ENCODE measurements around the gene WDHD1. TPM values are rescaled to one million over a fixed set of nuclear protein-coding genes. Genes with fewer than 3 reads are reported as not detected.
A peak's percentile ranks its signal among the peaks of the same experiment; 100 is the strongest.
"Not testable (repeated sequence)": the region's sequence is repeated elsewhere in the genome, so short reads cannot be mapped to it uniquely, and the experiment has no call there.

WDHD1 gene
- total RNA-seq = 1.9 TPM
- long read RNA-seq, partial matches to known transcripts = 1 of 1 reads
- long read RNA-seq, other reads (novel, unspliced or antisense) = 0 of 1 reads

DNA sequence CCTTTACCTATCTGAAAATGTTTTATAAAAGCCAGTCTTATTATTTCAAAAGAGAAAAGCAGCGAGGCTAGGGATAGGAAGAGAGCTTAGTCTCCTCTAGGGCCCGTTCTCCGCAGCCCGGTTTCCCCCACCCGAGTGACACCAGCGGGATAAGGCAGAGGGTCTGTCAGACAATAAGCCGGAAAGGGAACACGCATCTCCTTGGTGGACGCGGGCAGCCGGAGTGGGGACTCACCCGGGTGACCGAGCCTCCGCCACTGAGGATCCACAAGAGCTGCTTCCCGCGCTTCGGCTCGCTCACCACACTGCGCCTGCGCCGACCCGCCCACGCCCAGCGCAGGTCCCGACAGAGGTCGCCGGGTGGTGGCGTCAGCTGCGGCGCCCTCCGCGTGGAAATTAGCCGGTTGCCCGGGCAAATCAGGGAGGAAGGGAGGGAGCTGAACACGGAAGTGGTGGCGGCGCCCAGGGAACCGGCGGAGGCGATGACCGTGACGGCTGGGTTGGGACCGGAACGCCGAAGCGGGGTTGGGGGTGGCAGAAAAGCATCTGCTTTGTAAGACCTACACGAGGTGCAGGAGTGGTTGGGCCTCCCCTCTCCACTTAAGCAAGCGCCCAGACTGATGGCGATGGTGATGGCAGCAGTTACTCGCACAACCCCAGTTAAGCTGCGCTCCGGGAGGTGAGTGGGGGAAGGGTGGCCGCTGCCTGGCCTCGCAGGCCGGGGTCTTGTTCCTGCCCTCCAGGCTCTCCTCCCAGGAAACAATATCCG lies at the start of gene WDHD1, which contains the start of gene SOCS4:
WDHD1 (minus strand) TSS at position 307 of the 769 bp plus-strand sequence. CDS start 312 bp downstream, outside the sequence.
SOCS4 (plus strand) TSS at position 444 of the 769 bp plus-strand sequence. CDS start 15,806 bp downstream, outside the sequence.
- intact Hi-C loops (cut with DNase I) = loop anchor here (1.0 kb wide), 1 partner anchor 24 kb away; the partner anchor contains the start of gene MAPK1IP1L
- peak; percentile 97 for DNase-seq (ENCODE audit: missing footprints)
- ATAC-seq = peak; percentile 99

GRCh38 chr14:55075628-55076175 lies 48.8 kb upstream of the WDHD1 start:
- intact Hi-C loops (cut with DNase I) = no loop called here
- ATAC-seq (no peak), DNase-seq (ENCODE audit: missing footprints) (no peak)

GRCh38 chr14:55074662-55075061 lies 47.8 kb upstream of the WDHD1 start:
- ATAC-seq = no peak
- intact Hi-C loops (cut with DNase I) = no loop called here

GRCh38 chr14:55073856-55074255 lies 47.0 kb upstream of the WDHD1 start:
- intact Hi-C loops (cut with DNase I) = no loop called here
- DNase-seq (ENCODE audit: missing footprints) (no peak), ATAC-seq (no peak)

More at GRCh38 chr14:55074662-55075061, 47.8 kb upstream of the WDHD1 start:
- DNase-seq (ENCODE audit: missing footprints) = no peak

GRCh38 chr14:55071870-55072640 lies 45.2 kb upstream of the WDHD1 start:
- ATAC-seq (peak; percentile 95), DNase-seq (ENCODE audit: missing footprints) (no peak)
- intact Hi-C loops (cut with DNase I) = no loop called here

- no peak for ATAC-seq
- intact Hi-C loops (cut with DNase I) = no loop called here
- DNase-seq (ENCODE audit: missing footprints) = no peak
Measured at GRCh38 chr14:55070981-55071411, 44.1 kb upstream of the WDHD1 start.

DNA sequence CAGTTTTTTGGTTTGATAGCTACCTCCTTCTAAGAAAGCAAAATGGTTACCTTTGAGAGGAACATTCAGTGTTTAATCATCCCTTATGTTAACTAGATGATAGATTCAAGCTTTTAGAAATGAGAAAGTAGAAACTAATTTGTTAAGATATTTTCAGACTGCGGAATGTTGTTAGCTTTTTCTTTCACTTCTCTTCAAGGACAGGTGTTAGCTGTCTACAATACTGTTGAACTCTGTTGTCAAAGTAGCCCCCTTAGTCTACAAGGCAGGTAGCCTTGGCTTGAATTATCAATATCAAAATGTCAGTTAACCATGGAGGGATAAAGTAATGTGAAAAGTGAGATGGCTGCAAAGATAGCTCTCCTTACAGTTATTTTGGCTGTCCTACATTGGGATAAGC lies 39.3 kb upstream of the WDHD1 start:
- intact Hi-C loops (cut with DNase I) = no loop called here
- DNase-seq (ENCODE audit: missing footprints) = no peak

DNA sequence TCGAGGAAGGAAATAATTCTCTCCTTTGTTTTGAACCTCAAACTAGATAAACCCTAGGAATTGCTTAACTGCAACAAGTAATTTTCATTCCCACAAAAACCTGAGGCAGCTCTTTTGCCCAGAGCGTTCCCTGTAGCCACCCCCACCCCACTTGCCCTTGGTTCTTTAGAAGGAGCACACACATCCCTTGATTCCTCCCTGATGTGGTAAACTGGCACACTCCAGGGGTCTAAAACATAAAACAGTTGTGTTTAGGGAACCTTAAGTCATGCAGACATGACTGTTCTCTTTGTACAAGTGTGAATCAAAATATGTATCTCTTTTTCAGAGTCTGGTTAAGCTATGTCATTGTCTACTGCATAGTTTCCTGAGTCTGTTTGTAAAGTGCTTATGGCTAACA lies 38.5 kb upstream of the WDHD1 start:
- ATAC-seq = no peak
- intact Hi-C loops (cut with DNase I) = no loop called here

More for the DNA sequence above, 39.3 kb upstream of the WDHD1 start:
- no peak for ATAC-seq

DNA sequence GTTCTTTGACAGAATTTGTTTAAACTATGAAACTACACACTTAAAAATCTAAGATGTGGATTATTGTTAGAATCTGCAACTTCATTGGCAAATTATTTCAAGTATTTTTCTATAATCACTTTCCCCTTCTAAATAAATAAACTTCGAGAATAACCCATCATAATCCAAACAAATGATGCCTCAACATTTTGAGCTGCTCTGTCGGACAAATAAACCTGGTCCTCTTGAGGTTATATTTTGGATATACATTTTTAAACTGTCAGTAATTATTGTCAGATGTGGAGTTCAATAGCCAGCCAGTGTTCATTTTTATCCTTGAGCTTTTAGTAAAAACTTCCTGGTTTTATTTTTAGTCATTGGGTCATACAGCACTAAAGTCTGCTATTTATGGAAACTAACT lies 38.0 kb upstream of the WDHD1 start:
- ATAC-seq; DNase-seq (ENCODE audit: missing footprints); intact Hi-C loops (cut with DNase I): not testable (repeated sequence)

More for the DNA sequence above, 38.5 kb upstream of the WDHD1 start:
- no peak for DNase-seq (ENCODE audit: missing footprints)

DNA sequence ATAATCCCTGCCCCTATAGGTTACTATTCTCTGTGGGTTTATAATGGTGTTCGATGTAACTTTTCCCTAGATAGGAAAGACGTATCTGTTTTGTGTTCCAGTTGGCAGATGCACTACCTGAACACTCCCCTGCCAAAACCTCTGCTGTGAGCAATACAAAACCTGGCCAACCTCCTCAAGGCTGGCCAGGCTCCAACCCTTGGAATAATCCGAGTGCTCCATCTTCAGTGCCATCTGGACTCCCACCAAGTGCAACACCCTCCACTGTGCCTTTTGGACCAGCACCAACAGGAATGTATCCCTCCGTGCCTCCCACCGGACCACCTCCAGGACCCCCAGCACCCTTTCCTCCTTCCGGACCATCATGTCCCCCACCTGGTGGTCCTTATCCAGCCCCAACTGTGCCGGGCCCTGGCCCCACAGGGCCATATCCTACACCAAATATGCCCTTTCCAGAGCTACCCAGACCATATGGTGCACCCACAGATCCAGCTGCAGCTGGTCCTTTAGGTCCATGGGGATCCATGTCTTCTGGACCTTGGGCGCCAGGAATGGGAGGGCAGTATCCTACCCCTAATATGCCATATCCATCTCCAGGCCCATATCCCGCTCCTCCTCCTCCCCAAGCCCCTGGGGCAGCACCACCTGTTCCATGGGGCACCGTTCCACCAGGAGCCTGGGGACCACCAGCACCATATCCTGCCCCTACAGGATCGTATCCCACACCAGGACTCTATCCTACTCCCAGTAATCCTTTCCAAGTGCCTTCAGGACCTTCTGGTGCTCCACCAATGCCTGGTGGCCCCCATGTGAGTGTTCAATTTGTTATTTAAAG lies 35.8 kb upstream of the WDHD1 start:
- intact Hi-C loops (cut with DNase I) = no loop called here
- DNase-seq (ENCODE audit: missing footprints) = no peak
- peak; percentile 81 for ATAC-seq

GRCh38 chr14:55059333-55059732 lies 32.4 kb upstream of the WDHD1 start:
- intact Hi-C loops (cut with DNase I) = loop anchor here (10.0 kb wide), 1 partner anchor 215 kb away; the partner anchor contains the start of gene FBXO34
- ATAC-seq (no peak), DNase-seq (ENCODE audit: missing footprints) (no peak)

DNA sequence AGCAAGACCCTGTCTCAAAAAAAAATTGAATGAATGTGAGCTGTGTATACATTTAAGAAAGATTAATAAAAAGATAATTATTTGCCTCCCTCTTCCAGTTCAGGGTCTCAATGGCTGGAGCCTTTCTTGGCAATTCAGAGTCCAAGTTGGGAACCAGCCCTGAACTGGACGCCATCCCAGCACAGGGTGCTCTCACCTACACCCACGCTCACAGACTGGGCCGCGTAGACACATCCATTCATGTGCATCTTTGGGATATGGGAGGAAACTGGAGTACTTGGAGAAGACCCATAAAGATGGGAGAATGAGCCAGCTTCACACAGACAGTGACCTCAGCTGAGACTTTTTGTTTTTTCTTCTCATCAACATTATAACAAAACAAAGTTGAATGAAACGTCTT lies 31.0 kb upstream of the WDHD1 start:
- intact Hi-C loops (cut with DNase I) = loop anchor here (10.0 kb wide), 1 partner anchor 217 kb away; the partner anchor contains the start of gene FBXO34
- no peak for ATAC-seq

DNA sequence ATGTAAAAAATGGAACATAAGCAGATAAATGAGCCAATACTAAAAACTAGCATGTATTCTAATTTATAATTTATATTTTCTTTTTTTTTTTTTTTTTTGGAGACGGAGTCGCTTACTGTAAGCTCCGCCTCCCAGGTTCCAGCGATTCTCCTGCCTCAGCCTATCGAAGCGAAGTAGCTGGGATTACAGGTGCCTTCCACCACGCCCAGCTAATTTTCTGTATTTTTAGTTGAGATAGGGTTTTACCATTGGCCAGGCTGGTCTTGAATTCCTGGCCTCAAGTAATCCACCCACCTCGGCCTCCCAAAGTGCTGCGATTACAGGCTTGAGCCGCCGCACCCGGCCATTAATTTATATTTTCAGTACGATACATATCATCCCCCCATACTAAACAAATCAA lies 27.2 kb upstream of the WDHD1 start:
- intact Hi-C loops (cut with DNase I) = loop anchor here (5.0 to 10.0 kb wide), 2 partner anchors 78 to 221 kb away; partner anchors contain the start of gene FBXO34
- DNase-seq (ENCODE audit: missing footprints) = no peak
- ATAC-seq = no peak

More for the DNA sequence above, 31.0 kb upstream of the WDHD1 start:
- DNase-seq (ENCODE audit: missing footprints) = no peak

DNA sequence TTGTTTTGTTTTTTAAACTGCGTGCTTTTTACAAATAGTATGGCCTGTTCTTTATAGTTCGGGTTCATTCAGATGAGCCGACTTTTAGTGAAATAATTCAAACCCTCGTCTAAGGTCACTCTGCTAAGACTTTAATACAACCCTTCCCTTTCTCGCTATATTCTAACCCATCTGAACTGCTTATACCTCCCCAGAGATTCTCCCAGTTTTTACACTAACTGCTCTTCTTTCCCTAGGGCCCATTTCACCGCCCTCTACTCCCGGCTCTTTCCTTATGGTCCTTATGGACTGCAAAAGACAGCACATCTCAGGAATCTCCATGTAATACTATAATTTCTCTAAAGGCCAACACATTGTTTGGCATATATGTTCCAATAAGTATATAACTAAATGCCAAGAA lies 26.6 kb upstream of the WDHD1 start:
- DNase-seq (ENCODE audit: missing footprints) (no peak), ATAC-seq (no peak)
- intact Hi-C loops (cut with DNase I) = loop anchor here (5.0 to 10.0 kb wide), 2 partner anchors 79 to 221 kb away; partner anchors contain the start of gene FBXO34

DNA sequence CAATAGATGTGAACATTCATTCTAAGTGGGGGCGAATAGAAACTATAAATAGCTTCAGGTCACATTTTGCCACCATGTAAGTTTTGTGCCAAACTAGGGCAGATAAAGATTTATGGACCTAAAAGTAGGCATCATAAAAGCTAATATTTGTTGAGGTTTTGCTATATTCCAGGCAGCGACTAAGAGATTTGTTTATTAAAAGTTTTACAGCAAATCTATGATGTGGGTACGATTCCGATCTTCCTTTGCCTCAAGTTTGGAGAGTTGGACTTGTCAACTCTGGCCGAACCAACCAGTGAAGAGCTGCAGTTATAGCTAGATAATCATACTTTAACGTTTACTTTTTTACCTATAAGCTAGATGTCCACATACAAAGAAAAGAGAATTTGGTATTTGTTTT lies 26.1 kb upstream of the WDHD1 start:
- ATAC-seq (no peak), DNase-seq (ENCODE audit: missing footprints) (no peak)
- intact Hi-C loops (cut with DNase I) = loop anchor here (5.0 to 10.0 kb wide), 2 partner anchors 79 to 222 kb away; partner anchors contain the start of gene FBXO34

DNA sequence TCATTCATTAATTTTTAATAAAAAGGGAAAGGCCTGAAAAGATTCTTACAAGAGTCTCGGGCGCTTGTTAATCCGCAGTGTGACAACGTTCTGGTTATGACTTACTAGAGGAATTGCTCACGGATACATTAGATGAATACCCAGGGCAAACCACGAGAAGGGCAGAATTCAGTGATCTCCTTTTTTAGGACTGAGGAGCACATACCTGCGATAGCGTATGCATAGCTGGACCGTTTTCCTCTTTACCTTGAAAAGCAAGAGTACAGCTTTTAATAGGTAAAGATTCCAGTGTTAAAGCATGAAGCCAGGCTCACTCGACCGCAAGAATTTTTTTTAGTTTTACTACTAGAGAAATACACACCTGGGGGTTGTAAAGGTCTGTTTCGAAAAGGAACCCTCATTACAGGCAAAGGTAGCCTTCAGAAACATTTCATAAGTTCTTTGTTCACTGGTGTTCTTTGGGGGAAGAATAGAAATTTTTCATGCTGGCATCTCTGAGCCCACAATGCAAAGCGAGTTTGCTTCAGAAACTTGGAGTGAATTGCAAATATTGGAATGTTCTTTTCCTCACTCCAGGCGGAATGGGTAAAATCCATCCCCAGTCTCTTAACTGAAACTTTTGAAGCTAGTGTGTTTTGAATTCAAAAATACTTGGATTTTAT lies 25.5 kb upstream of the WDHD1 start:
- no peak for DNase-seq (ENCODE audit: missing footprints)
- intact Hi-C loops (cut with DNase I) = loop anchor here (5.0 to 10.0 kb wide), 2 partner anchors 80 to 222 kb away; partner anchors contain the start of gene FBXO34
- no peak for ATAC-seq
